AG04449 (cell line): ENCODE measurements around the gene LRBA.

Experiments
- CTCF ChIA-PET: fragments of 350-600 bp; formaldehyde crosslinking; extraction: SDS; loops from one replicate; lab custom pipeline; 2021; ENCODE audit warnings: antibody characterized with exemption; lab: Yijun Ruan, JAX
- POLR2A ChIA-PET: fragments of 400-600, 350-600 bp; formaldehyde crosslinking; extraction: SDS; loops from one replicate; lab custom pipeline; 2020; ENCODE audit warnings: antibody characterized with exemption, inconsistent platforms; lab: Yijun Ruan, JAX
- DNase-seq: peaks from one replicate; pipeline ENCODE4 v3.0.0-alpha.2; 2010; ENCODE audit warnings: low read depth, low spot score
- H3K4me3 ChIP-seq: 2 replicates; pipeline ENCODE4 v1.5.1; 2011; ENCODE audit warnings: low read depth, mild to moderate bottlenecking, control low read depth, low read length
- CTCF ChIP-seq: IDR thresholded peaks from one replicate; pipeline ENCODE4 v1.5.1; 2011; ENCODE audit warnings: mild to moderate bottlenecking, moderate library complexity, low read length, control low read depth, inconsistent platforms; ENCODE audit not compliant: insufficient read depth; ENCODE audit errors: missing control alignments

The LRBA gene

GRCh38 chr4:150308824-150309472 is 706.1 kb downstream of the LRBA start:
- no peak for DNase-seq
- POLR2A ChIA-PET, result interaction anchor here (0.6 kb wide), 1 partner anchor 23 kb away, joined by 3 read pairs; no protein-coding TSS in a partner anchor
- H3K4me3 ChIP-seq, result no peak overlapping the region
- TF ChIP-seq CTCF, result no peak
- CTCF ChIA-PET, result interaction anchor here (1.0 to 3.0 kb wide), 3 partner anchors 11 to 558 kb away, joined by 4 to 14 read pairs (median 7); no protein-coding TSS in a partner anchor

DNA sequence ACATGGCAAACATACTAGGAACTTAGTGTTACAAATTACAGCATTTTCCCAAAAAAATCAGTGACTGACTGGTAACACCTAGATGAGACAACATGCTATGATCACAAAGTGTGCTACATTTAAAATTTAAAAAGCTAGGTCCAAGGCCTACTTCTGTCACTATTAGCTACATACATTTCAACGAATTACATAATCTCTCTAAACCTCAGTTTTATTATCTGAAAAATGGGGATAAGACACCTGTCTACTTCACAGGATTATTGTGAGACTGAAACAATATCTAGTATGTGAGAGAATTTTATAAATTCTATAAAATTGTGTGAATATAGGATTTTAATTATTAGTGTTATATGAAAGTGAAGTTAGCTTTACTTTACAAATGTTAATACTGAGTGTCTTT is 708.4 kb downstream of the LRBA start:
- no peak overlapping the region for H3K4me3 ChIP-seq
- ChIA-PET POLR2A (no interaction called here), CTCF (interaction anchor here (13.8 kb wide), 1 partner anchor 559 kb away, joined by 244 read pairs; no protein-coding TSS in a partner anchor)
- no peak for DNase-seq
- no peak for TF ChIP-seq CTCF

DNA sequence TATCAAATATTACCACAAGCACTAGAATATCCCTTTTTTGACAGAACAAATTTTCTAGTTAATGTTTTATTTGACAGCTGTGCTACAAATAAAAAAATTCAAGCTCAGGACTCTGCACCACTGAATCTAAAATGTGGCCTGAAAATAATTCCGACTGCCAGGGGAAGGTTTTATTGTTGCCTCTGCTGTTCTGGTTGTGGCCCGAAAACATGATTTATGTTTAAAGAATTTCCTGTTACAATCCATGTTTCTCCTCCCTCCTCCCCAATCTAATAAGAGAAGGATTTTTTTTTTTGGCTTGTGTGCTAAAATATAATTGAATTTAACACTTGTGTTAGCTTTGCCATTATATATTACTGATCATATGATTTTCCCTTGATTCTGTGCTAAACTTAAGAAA is 709.1 kb downstream of the LRBA start:
- POLR2A ChIA-PET, result interaction anchor here (1.0 kb wide), 1 partner anchor 22 kb away, joined by 3 read pairs; no protein-coding TSS in a partner anchor

DNA sequence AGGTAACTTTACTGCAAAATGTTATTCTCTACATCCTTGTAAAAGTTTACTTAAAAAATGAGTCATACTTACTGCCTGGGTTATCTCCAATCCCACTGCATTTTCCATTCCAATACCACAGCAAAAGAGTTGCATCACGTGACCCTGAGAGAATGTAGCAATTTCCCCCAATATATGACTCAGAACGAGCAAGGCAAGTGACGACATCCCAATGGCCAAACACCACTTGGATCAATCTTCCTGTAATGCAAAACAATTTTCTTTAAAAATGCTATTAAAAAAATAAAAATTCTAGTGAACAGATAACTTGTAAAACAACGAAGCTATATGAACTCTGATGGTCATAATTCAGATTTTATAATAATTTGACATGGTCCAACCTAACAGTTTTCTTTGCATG is 712.5 kb downstream of the LRBA start:
- TF ChIP-seq CTCF, result no peak
- ChIA-PET POLR2A (no interaction called here), CTCF (interaction anchor here (0.7 to 13.8 kb wide), 2 partner anchors 9 to 564 kb away, joined by 3 to 244 read pairs; no protein-coding TSS in a partner anchor)
- DNase-seq, result peak; percentile 92
- H3K4me3 ChIP-seq, result no peak overlapping the region

More for the DNA sequence above, 709.1 kb downstream of the LRBA start:
- H3K4me3 ChIP-seq, result no peak overlapping the region
- no peak for TF ChIP-seq CTCF
- no peak for DNase-seq
- CTCF ChIA-PET, result interaction anchor here (1.0 to 13.8 kb wide), 2 partner anchors 25 to 560 kb away, joined by 3 to 244 read pairs; no protein-coding TSS in a partner anchor

DNA sequence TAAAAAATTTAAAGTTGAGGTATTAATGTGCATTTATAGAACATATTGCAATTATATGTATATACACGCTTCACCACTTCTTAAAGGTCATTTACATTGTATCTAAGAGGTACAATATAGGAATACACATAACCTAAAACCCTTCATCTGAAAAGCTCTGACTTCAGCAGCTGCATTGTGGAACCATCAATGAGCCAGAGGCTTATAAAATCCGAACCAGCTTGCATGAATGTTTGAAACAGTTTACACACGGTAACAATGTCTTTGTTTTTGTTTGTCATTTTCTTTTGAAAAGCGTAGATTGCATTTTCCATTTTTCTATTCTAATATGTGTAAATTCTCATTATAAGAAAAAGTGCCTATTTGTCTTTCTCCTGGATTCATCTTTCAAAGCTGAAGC is 715.3 kb downstream of the LRBA start:
- no peak overlapping the region for H3K4me3 ChIP-seq
- ChIA-PET POLR2A (no interaction called here), CTCF (interaction anchor here (0.9 to 13.8 kb wide), 3 partner anchors 10 to 566 kb away, joined by 3 to 244 read pairs (median 7); no protein-coding TSS in a partner anchor)
- no peak for TF ChIP-seq CTCF
- DNase-seq, result no peak

GRCh38 chr4:150297861-150298474 is 717.1 kb downstream of the LRBA start:
- peak; percentile 49 for TF ChIP-seq CTCF
- POLR2A ChIA-PET, result no interaction called here
- no peak for DNase-seq
- CTCF ChIA-PET, result interaction anchor here (0.5 to 13.8 kb wide), 29 partner anchors 8 to 663 kb away, joined by 3 to 244 read pairs (median 5); no protein-coding TSS in a partner anchor
- no peak overlapping the region for H3K4me3 ChIP-seq
